OCI-LY3 (cell line): ENCODE data around the gene POGZ.

Source experiments
- CTCF ChIP-seq: fragments of 200-600, 300-600 bp; sonication (generic); IDR thresholded peaks from 2 replicates; pipeline ENCODE4 v1.5.1; 2014; ENCODE audit warnings: antibody characterized with exemption, low read length, low read depth
- EZH2phosphoT487 ChIP-seq: fragments of 200-600 bp; shearing (Covaris generic); IDR thresholded peaks from 2 replicates; pipeline ENCODE4 v1.6.1; 2018; ENCODE audit warnings: antibody characterized with exemption, mixed run types, low read depth

GRCh38 chr1:151386002-151386401 lies 73.3 kb downstream of the POGZ start:
- no peak for TF ChIP-seq CTCF
- TF ChIP-seq EZH2phosphoT487: no peak
